ENCODE data around the gene SPP1. TPM values are rescaled to one million over a fixed set of nuclear protein-coding genes. Genes with fewer than 3 reads are reported as not detected.

Gene SPP1
- total RNA-seq, 4 donors from 2014 or later = 59.0 to 344 (median 174) TPM

- no peak for DNase-seq (ENCODE audit: low spot score in 2 of 2)
- no peak overlapping the region for H3K4me3 ChIP-seq
- H3K9me3 ChIP-seq = no peaks in the 10 kb centered on the region
- peaks cover 0 to 31% (median 3%) of the 10 kb centered on the region in 4 donors for H3K4me1 ChIP-seq
- 52 to 60% methylated on average over 4 of the region's 4 CpGs for WGBS, 2 donors
- no peaks in the 10 kb centered on the region for H3K36me3 ChIP-seq
- no peak for TF ChIP-seq EP300 (IDR thresholded peaks at IDR 0.05)
- no peaks in the 10 kb centered on the region for H3K27me3 ChIP-seq
- peak overlapping the region in 2 of 4 donors; percentile 58 to 69 for H3K27ac ChIP-seq
These were observed 27.3 kb downstream of the SPP1 start for GRCh38 chr4:88002786-88003185.

- no peak for TF ChIP-seq EP300 (IDR thresholded peaks at IDR 0.05)
- no peak for TF ChIP-seq CTCF (IDR thresholded peaks at IDR 0.05)
- TF ChIP-seq POLR2A (IDR thresholded peaks at IDR 0.05) = no peak
- H3K27ac ChIP-seq = peak overlapping the region in 2 of 4 donors; percentile 58 to 69
- no peaks in the 10 kb centered on the region for H3K27me3 ChIP-seq
- H3K36me3 ChIP-seq = no peaks in the 10 kb centered on the region
- no peaks in the 10 kb centered on the region for H3K9me3 ChIP-seq
- H3K4me1 ChIP-seq = peaks cover 0 to 31% (median 3%) of the 10 kb centered on the region in 4 donors
- H3K4me3 ChIP-seq = no peak overlapping the region
- no peak for DNase-seq (ENCODE audit: low spot score in 2 of 2)
- WGBS, 2 donors = 39 to 52% methylated on average over 3 of the region's 3 CpGs
These were observed 27.7 kb downstream of the SPP1 start for GRCh38 chr4:88003261-88003660.

GRCh38 chr4:88005076-88005475, 29.6 kb downstream of the SPP1 start:
- DNase-seq (ENCODE audit: low spot score in 2 of 2) = peak in 1 of 2 donors; percentile 72
- 48 to 68% methylated on average over 2 of the region's 2 CpGs for WGBS, 2 donors
- peaks cover 0 to 47% (median 11%) of the 10 kb centered on the region in 4 donors for H3K4me1 ChIP-seq
- peak in 1 of 2 donors; percentile 62 for TF ChIP-seq EP300 (IDR thresholded peaks at IDR 0.05)
- no peak for TF ChIP-seq POLR2A (IDR thresholded peaks at IDR 0.05)
- no peak for TF ChIP-seq CTCF (IDR thresholded peaks at IDR 0.05)
- no peaks in the 10 kb centered on the region for H3K36me3 ChIP-seq
- H3K27me3 ChIP-seq = no peaks in the 10 kb centered on the region
- H3K27ac ChIP-seq = peak overlapping the region in 2 of 4 donors; percentile 93 to 98
- H3K4me3 ChIP-seq = no peak overlapping the region
- no peaks in the 10 kb centered on the region for H3K9me3 ChIP-seq

- 95 to 96% methylated on average over 10 of the region's 10 CpGs for WGBS, 2 donors
- H3K9me3 ChIP-seq = no peaks in the 10 kb centered on the region
- H3K27me3 ChIP-seq = no peaks in the 10 kb centered on the region
- H3K36me3 ChIP-seq = no peaks in the 10 kb centered on the region
- H3K27ac ChIP-seq = peak overlapping the region in 2 of 4 donors; percentile 93 to 98
- TF ChIP-seq EP300 (IDR thresholded peaks at IDR 0.05) (no peak), POLR2A (IDR thresholded peaks at IDR 0.05) (no peak), CTCF (IDR thresholded peaks at IDR 0.05) (no peak)
- DNase-seq (ENCODE audit: low spot score in 2 of 2) = no peak
- H3K4me3 ChIP-seq = no peak overlapping the region
- peaks cover 5 to 56% (median 19%) of the 10 kb centered on the region in 4 donors for H3K4me1 ChIP-seq
These were observed 30.4 kb downstream of the SPP1 start for GRCh38 chr4:88005946-88006345.

DNA sequence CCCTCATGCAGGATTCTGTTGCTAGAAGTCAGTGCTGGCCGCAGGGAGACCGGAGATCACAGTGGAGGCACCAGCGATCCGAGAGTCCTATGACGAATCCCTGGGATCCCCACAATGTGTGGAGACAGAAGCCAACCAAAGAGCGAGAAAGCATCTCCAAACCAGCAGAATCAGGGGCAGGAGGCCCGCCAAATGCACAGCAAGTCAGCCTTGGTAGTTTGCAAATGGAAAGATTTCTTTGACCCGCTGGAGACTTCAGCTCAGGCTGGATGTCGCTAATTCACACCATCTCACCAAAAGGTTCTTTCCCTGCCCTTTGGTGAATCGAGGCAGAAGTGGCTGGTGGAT, 31.4 kb downstream of the SPP1 start:
- WGBS, 2 donors = 30 to 51% methylated on average over 10 of the region's 10 CpGs
- TF ChIP-seq POLR2A (IDR thresholded peaks at IDR 0.05) = no peak
- TF ChIP-seq CTCF (IDR thresholded peaks at IDR 0.05) = no peak
- TF ChIP-seq EP300 (IDR thresholded peaks at IDR 0.05) = no peak
- Histone ChIP-seq H3K36me3 (no peaks in the 10 kb centered on the region), H3K27me3 (no peaks in the 10 kb centered on the region), H3K4me1 (peaks cover 5 to 65% (median 24%) of the 10 kb centered on the region in 4 donors), H3K27ac (peak overlapping the region; percentile 80 to 98 (median 90)), H3K9me3 (no peaks in the 10 kb centered on the region), H3K4me3 (peak overlapping the region; percentile 44 to 93 (median 84))
- no peak for DNase-seq (ENCODE audit: low spot score in 2 of 2)
